HG03575 (cell line): ENCODE measurements around the gene ZNF366.

Source experiments
- ATAC-seq: cut with Tn5 transposase; IDR thresholded peaks from one replicate; pipeline ENCODE4 v1.9.1; 2021; ENCODE audit not compliant: unreplicated experiment, insufficient number of reproducible peaks, low FRiP score; ENCODE audit errors: extremely low read depth

Gene ZNF366, protein sequence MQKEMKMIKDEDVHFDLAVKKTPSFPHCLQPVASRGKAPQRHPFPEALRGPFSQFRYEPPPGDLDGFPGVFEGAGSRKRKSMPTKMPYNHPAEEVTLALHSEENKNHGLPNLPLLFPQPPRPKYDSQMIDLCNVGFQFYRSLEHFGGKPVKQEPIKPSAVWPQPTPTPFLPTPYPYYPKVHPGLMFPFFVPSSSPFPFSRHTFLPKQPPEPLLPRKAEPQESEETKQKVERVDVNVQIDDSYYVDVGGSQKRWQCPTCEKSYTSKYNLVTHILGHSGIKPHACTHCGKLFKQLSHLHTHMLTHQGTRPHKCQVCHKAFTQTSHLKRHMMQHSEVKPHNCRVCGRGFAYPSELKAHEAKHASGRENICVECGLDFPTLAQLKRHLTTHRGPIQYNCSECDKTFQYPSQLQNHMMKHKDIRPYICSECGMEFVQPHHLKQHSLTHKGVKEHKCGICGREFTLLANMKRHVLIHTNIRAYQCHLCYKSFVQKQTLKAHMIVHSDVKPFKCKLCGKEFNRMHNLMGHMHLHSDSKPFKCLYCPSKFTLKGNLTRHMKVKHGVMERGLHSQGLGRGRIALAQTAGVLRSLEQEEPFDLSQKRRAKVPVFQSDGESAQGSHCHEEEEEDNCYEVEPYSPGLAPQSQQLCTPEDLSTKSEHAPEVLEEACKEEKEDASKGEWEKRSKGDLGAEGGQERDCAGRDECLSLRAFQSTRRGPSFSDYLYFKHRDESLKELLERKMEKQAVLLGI

GRCh38 chr5:72507231-72507906 is at the start of gene ZNF366:
TSS of gene ZNF366 (minus strand) at chr5:72507410. CDS start at chr5:72461496, 45,914 bp downstream.
- ATAC-seq = no peak

DNA sequence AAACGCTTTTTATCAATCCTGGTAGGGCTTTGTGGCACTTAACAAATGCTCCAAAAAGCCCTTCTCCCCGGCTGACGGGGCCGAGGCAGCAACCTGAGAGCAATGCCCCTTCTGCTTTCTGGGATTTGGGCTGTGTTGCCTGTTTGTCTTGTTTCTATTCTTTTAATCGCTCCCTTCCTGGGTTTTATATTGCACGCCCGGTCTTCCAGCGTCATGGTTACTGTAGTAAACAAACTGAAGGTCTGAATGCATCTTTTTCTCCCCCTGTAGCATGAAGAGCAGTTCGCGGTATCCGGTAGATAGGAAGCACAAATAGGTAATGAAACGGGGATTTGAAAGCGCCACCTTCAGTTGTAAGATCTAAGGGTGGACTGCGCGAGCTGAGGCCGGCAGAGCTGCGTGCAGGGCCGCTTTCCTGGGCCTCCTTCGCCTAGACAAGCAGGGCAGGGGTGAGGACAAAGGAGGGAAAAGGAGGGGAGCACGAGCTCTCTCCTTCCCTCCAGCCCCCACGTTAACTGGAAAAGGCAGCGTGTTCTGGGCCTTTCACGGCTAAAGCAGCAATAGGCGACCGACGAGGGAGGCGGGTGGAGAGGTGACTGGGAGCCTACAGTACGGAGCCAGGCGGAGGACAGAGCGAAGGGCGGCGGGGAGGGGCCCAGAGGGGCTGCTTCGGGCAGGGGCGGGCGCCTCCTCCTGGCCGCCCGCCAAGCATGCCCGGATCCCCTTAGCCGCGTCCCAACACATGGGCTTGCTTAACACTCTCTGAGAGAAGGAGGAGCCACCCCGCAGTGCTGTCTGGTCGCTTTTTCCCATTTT is 49.3 kb upstream of the ZNF366 start:
- ATAC-seq = no peak

DNA sequence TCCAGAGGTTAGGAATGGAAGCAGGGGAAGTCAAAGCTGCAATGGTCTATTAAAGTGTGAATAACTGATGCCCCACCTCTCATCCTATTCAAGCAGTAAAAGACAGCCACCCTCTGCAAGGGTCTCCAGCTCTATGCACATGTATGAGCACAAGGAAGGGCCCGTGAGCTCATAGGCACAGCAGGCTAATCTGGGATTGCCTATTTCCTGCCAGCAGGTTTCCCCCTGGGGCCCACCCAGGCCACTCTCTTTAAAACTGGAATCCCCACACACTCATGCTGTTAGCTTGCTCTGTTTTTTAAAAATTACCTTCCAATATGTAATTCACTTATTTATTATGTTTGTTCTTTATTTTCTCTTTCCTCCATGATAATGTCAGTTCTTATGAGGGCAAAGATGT is 48.7 kb upstream of the ZNF366 start:
- no peak for ATAC-seq

DNA sequence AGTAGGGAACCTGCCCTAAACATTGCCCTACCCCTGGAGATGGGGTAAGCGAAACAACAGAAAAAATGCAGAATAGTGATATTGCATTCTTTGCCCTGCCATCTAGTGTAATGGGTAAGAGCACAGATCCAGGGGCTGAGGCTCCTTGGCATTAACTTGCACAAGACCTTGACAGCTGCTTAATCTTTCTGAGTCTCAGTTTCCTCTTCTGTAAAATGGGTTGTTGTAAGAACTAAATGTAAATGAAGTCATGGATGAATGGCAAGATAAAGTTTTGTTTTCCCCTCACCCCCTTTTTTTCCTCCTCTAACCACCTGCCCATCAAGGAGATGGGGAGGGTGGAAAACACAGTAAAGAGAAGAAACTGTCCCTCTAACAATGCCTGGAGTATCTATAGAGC is 47.7 kb upstream of the ZNF366 start:
- no peak for ATAC-seq

GRCh38 chr5:72552041-72552557 is 44.9 kb upstream of the ZNF366 start:
- no peak for ATAC-seq

GRCh38 chr5:72550595-72550994 is 43.4 kb upstream of the ZNF366 start:
- no peak for ATAC-seq

GRCh38 chr5:72543811-72544210 is 36.6 kb upstream of the ZNF366 start:
- ATAC-seq = no peak

DNA sequence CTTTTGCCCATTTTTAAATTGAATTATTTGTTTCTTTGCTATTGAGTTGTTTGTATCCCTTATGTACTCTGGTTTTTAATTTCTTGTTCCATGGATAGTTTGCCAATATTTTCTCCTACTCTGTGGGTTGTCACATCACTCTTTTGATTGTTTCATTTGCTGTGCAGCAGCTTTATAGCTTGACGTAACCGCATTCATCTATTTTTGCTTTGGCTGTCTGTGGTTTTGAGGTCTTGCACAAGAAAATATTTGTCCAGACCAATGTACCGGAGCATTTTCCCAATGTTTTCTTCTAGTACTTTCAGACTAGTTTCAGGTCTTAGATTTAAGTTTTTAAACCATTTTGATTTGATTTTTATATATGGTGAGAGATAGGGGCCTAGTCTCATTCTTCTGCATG is 36.2 kb upstream of the ZNF366 start:
- ATAC-seq = no peak

DNA sequence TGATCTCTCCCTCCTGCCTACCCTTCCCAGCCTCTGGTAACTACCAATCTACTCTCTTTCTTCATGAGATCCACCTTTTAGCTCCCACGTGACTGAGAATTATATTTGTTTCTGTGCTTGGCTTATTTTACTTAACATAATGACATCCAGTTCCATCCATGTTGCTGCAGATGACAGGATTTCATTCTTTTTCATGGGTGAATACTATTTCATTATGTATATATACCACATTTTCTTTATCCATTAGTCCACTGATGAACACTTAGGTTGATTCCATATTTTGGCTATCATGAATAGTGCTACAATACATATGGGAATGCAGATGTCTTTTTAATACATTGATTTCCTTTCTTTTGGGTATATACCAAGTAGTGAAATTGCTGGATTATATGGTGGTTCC is 35.5 kb upstream of the ZNF366 start:
- ATAC-seq = no peak

DNA sequence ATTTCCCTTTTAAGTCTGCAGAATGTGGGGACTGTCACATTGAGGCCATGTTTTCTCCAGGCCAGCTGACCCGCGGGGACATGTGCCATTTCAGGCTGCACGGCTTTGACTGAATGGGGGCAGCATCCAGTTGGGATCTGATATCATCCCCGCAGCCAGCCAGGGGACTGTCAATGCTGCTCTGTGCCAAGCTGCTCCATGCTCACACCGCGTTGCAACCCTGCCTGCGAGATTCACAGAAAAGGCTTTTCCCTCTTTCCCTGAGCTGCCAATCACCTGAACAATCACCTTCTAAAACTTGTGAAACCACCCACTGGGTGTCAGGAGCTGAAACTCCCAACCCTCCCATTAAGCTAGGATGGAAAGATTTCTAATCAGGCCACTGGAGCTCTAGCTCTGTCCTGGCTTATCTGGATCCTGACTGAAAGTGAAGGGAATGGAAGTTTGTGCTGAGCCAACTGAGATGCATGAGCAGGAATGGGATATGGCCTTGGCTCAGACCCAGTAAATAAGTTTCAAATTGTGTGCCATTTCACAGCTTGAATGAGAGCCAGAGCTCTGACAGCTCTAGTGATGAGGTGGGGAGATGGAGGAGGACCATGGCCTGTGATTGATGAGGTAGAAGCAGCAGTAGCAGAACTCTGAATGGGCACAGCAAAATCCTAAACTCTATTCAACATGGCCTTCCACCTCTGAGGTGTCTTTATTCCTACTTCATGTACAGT is 34.5 kb upstream of the ZNF366 start:
- ATAC-seq = no peak

- ATAC-seq = no peak
Observed at GRCh38 chr5:72540759-72541438, 33.7 kb upstream of the ZNF366 start.

- no peak for ATAC-seq
Observed at GRCh38 chr5:72539726-72540125, 32.5 kb upstream of the ZNF366 start.

GRCh38 chr5:72539038-72539437 is 31.8 kb upstream of the ZNF366 start:
- no peak for ATAC-seq

DNA sequence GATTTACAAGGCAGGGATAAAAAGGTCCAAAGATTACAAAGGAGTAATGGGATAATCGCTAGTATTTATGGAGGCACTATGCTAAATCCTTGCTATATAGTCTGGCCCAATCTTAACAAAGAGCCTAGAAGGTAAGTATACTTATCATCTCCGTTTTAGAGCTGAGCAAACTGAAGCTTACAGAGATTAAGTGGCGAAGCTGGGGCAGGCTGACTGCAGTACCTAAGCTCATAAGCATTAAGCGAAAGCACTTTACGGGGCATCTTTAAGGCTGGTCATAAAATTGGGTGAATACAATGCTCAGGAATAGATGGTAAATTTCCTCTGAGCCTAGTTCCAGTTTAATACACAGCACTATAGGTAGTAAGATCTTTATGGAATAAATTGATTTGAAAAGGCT is 30.0 kb upstream of the ZNF366 start:
- no peak for ATAC-seq

- ATAC-seq = no peak
Observed at GRCh38 chr5:72531496-72532190, 24.4 kb upstream of the ZNF366 start.

GRCh38 chr5:72530196-72530595 is 23.0 kb upstream of the ZNF366 start:
- ATAC-seq = no peak

DNA sequence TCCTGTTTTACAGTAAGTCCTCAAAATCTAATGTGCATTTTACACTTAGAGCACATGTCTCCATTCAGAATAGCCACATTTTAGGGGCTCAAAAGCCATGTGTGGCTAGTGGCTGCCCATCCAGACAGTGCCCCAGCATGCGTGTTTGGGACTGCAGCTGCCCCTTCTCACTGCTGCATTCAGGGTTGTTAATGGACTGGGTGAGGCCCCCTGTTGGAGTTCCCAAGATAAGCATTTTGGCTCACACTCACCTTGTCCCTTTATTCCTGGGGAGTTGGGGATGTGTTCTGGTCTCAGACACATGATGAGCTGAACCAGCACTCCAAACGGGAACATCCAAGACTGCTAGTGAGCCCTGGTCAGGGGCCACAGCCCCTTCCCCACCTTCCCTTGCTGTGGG is 22.2 kb upstream of the ZNF366 start:
- ATAC-seq = no peak
